K562 (cell line): ENCODE data around the gene WRAP53. TPM values are rescaled to one million over a fixed set of nuclear protein-coding genes. Genes with fewer than 3 reads are reported as not detected.

Experiments used
- ATAC-seq: fragments of 200-7000 bp; cut with Tn5 transposase; 3 replicates; pipeline ENCODE4 v1.9.1; 2020; ENCODE audit warnings: moderate library complexity
- BruUV-seq: library from RNA; stranded (reverse); fragments of 400-500 nt; replicated peaks from 2 replicates; lab custom pipeline; 2021; lab: Mats Ljungman, UMichigan
- CTCF ChIA-PET: fragments of 300-600 bp; formaldehyde crosslinking; extraction: SDS; loops from one replicate; lab custom pipeline; 2021; ENCODE audit warnings: low intra/inter-chr PET ratio; lab: Yijun Ruan, JAX
- POLR2A ChIA-PET: fragments of 300-600, 350-650 bp; sonication (Branson Sonifier 250); formaldehyde crosslinking; extraction: SDS; loops from one replicate; lab custom pipeline; 2021; ENCODE audit warnings: antibody characterized with exemption, inconsistent platforms; lab: Yijun Ruan, JAX
- DNase-seq, 4 experiments: peaks; one replicate each; pipeline versions ENCODE4 v3.0.0 to v3.0.0-alpha.2; 2011 to 2018; ENCODE audit warnings: low spot score in 3 of 4, mixed read lengths in 3 of 4; ENCODE audit errors: extremely low read depth in 1 of 4
- FAIRE-seq: peaks from 2 replicates; lab custom pipeline; 2011; peaks lifted over from hg19 to GRCh38; lab: Jason Lieb, UNC
- H2AFZ ChIP-seq: 2 replicates; pipeline ENCODE4 v1.6.0; 2011; ENCODE audit warnings: low read depth, low read length, control low read depth, inconsistent platforms
- H3K27ac ChIP-seq: fragments of 200-600 bp; 3 replicates; pipeline ENCODE4 v1.8.0; 2011; ENCODE audit warnings: low read depth, mild to moderate bottlenecking, control low read depth, inconsistent platforms, low read length, moderate library complexity, mixed read lengths; ENCODE audit errors: extremely low read depth
- H3K27me3 ChIP-seq, 2 experiments: fragments of 300-600 bp in 1 of 2; 2 replicates in 1 of 2; 3 replicates in 1 of 2; pipeline versions ENCODE4 v1.6.0 to v1.8.0; 2011; ENCODE audit warnings: inconsistent platforms in 2 of 2, low read length in 2 of 2, mild to moderate bottlenecking in 1 of 2, mixed read lengths in 1 of 2, moderate library complexity in 1 of 2; ENCODE audit not compliant: control insufficient read depth in 2 of 2, insufficient read depth in 2 of 2
- H3K36me3 ChIP-seq: fragments of 300-600 bp; 3 replicates; pipeline ENCODE4 v1.8.0; 2011; ENCODE audit warnings: mild to moderate bottlenecking, low read length, inconsistent platforms; ENCODE audit not compliant: control insufficient read depth, insufficient read depth
- H3K4me1 ChIP-seq, 2 experiments: fragments of 200-600 bp in 1 of 2; replicated peaks in 1 of 2; 2 replicates in 1 of 2; 3 replicates in 1 of 2; pipeline versions ENCODE4 v1.5.1 to v1.8.0; 2011; ENCODE audit warnings: inconsistent platforms in 2 of 2, low read length in 2 of 2, mild to moderate bottlenecking in 1 of 2, mixed read lengths in 1 of 2, moderate library complexity in 1 of 2; ENCODE audit not compliant: control insufficient read depth in 2 of 2, insufficient read depth in 2 of 2
- H3K4me2 ChIP-seq: 2 replicates; pipeline ENCODE4 v1.6.1; 2011; ENCODE audit warnings: low read length, control low read depth, inconsistent platforms, mixed read lengths; ENCODE audit not compliant: insufficient read depth
- H3K4me3 ChIP-seq: fragments of 200-600 bp; sonication (generic), shearing (Covaris generic); 2 replicates; pipeline ENCODE4 v1.5.1; 2016; ENCODE audit warnings: control low read depth, inconsistent platforms
- H3K79me2 ChIP-seq: fragments of 200-600 bp; 3 replicates; pipeline ENCODE4 v1.8.0; 2011; ENCODE audit warnings: low read length, inconsistent platforms; ENCODE audit not compliant: control insufficient read depth, insufficient read depth
- H3K9ac ChIP-seq, 2 experiments: 2 replicates each; pipeline versions ENCODE4 v1.6.0 to v1.6.1; 2011; ENCODE audit warnings: low read depth in 2 of 2, low read length in 2 of 2, control low read depth in 1 of 2, inconsistent platforms in 1 of 2, mild to moderate bottlenecking in 1 of 2, mixed read lengths in 1 of 2; ENCODE audit not compliant: insufficient read depth in 1 of 2
- H3K9me1 ChIP-seq: one replicate; pipeline ENCODE4 v1.6.0; 2011; ENCODE audit warnings: inconsistent platforms, mild to moderate bottlenecking, low read length, moderate library complexity; ENCODE audit not compliant: control insufficient read depth, insufficient read depth
- H3K9me3 ChIP-seq: replicated peaks from 2 replicates; pipeline ENCODE4 v1.5.1; 2011; ENCODE audit warnings: low read depth, low read length, inconsistent platforms; ENCODE audit not compliant: control insufficient read depth, insufficient read depth
- H4K20me1 ChIP-seq: replicated peaks from 2 replicates; pipeline ENCODE4 v1.6.1; 2011; ENCODE audit warnings: low read length, inconsistent platforms, mixed read lengths; ENCODE audit not compliant: control insufficient read depth, insufficient read depth
- CSDE1 ChIP-seq, 2 experiments: fragments of 450-650 bp; IDR thresholded peaks; 2 replicates each; pipeline ENCODE4 v1.6.1; 2016; ENCODE audit warnings: mild to moderate bottlenecking in 1 of 2
- KDM1A ChIP-seq, 2 experiments: fragments of 450-650 bp; IDR thresholded peaks; 2 replicates each; pipeline ENCODE4 v1.6.1; 2016; ENCODE audit warnings: mild to moderate bottlenecking in 2 of 2
- MCM3 ChIP-seq: fragments of 450-650 bp; IDR thresholded peaks from 2 replicates; pipeline ENCODE4 v1.6.1; 2016
- MTA1 ChIP-seq: fragments of 450-650 bp; IDR thresholded peaks from 2 replicates; pipeline ENCODE4 v1.6.1; 2017; ENCODE audit warnings: borderline replicate concordance
- POLR2AphosphoS2 ChIP-seq: IDR thresholded peaks from 2 replicates; pipeline ENCODE4 v1.6.1; 2012; ENCODE audit warnings: low read length, improper control_type of control experiment
- RBM25 ChIP-seq: fragments of 200-400 bp; formaldehyde crosslinking; IDR thresholded peaks from 2 replicates; pipeline ENCODE4 v1.6.1; 2018; ENCODE audit warnings: low read length, low read depth, moderate library complexity; ENCODE audit not compliant: severe bottlenecking
- RCOR1 ChIP-seq, 2 experiments: IDR thresholded peaks; 2 replicates each; pipeline ENCODE4 v1.6.1; 2012; ENCODE audit warnings: low read depth in 2 of 2, low read length in 2 of 2, borderline replicate concordance in 1 of 2, improper control_type of control experiment in 1 of 2
- RFX1 ChIP-seq: fragments of 450-650 bp; IDR thresholded peaks from 2 replicates; pipeline ENCODE4 v1.6.1; 2016; ENCODE audit warnings: mild to moderate bottlenecking, moderate library complexity
- TAF7 ChIP-seq: fragments of 450-650 bp; IDR thresholded peaks from 2 replicates; pipeline ENCODE4 v1.6.1; 2016; ENCODE audit warnings: missing genetic modification characterization, missing compliant biosample characterization
- U2AF2 ChIP-seq: fragments of 200-400 bp; formaldehyde crosslinking; optimal IDR thresholded peaks from 2 replicates; pipeline ENCODE3; 2017; ENCODE audit warnings: low read depth, mild to moderate bottlenecking, low read length
- ZNF77 ChIP-seq: fragments of 250-450 bp; sonication (Bioruptor Pico); IDR thresholded peaks from 2 replicates; pipeline ENCODE4 v1.5.0; 2020
- WGBS: fragments of 100-300 bp; shearing (Covaris generic); methylation state at CpG from one replicate; pipeline ENCODE4 v1.1.6; 2016; ENCODE audit warnings: low coverage, mixed read lengths; ENCODE audit not compliant: insufficient coverage; ENCODE audit errors: missing lambda C conversion rate; 5-methylcytosine and 5-hydroxymethylcytosine counted together
- in situ Hi-C: fragments of 300-500 bp; cut with MboI; formaldehyde crosslinking; loops from 4 replicates; pipeline ENCODE4 v1.15.0; 2018; ENCODE audit warnings: inconsistent platforms, mixed read lengths
- intact Hi-C: fragments of 100-400 bp; cut with micrococcal nuclease; formaldehyde crosslinking; loops from 2 replicates; pipeline ENCODE4 v1.14.2; 2022
- polyA plus RNA-seq, 8 experiments: library from polyadenylated mRNA; depleted of rRNA in 4 of 8; stranded (reverse) in 5 of 8; unstranded in 3 of 8; fragments of >200 nt; fragmentation: Nextera tagmentation in 2 of 8; fragmentation: Illumina TruSeq in 1 of 8; extraction: Ambion mirVana in 2 of 8; extraction: Trizol in 1 of 8; gene quantifications; 2 replicates each; pipeline versions ENCODE4 v1.2.1 to v1.2.3, GENCODE V29; 2011 to 2014; ENCODE audit warnings: inconsistent platforms in 1 of 8, missing spikeins in 1 of 8
- total RNA-seq, 7 experiments: library from RNA; depleted of rRNA in 6 of 7; stranded (reverse); fragments of >200 nt in 6 of 7; fragmentation: Illumina TruSeq in 2 of 7; extraction: Trizol in 2 of 7; gene quantifications; 2 replicates each; pipeline versions ENCODE4 v1.2.1 to v1.2.3, GENCODE V29; 2011 to 2021; ENCODE audit warnings: low replicate concordance in 1 of 7

The WRAP53 gene
- total and polyA plus RNA-seq, 9 of the 15 experiments (the other 6 are each of a cell fraction or from before 2014, with no cell fraction given), result 0.72 to 18.2 (median 13.4) TPM

DNA sequence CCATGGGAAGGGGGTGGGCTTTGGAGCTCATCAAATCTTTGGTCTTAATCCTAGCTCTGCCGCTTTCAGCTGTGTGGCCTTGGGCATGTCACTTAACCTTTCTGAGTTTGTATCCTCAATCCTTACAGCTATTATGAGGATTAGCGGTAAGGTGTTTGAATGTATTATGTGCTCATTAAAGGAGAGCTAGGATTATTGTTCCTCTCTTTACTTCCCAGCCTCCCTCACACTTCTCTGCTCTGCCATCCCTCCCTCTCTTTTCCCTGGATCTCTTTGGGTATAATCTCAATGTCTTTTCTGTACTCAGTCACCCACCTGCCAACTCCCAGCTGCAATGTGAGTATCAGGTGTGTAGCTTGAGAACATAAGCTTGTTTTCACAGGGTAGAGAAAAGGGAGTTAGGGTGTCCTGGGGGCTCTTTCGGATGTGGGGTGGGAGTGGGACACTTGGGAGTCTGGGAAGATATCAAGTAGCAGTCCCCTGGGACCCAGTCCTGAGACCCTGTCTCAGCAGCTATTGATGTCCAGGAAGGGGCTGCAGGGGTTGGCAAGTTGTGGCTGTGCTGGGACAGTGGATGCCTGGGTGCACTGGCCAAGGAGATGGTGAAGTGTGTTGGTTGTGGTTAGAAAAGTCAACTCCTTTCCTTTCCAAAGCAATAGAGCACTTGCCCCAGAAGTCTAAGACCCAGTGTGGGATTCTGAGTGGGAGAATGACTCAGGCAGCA is 18.5 kb downstream of the WRAP53 start:
- Histone ChIP-seq H3K9me1 (no peaks in the 10 kb centered on the region), H3K27me3 (peaks cover 7 to 28% of the 10 kb centered on the region in 2 experiments; a peak in 4 of 5 replicates), H3K79me2 (no peaks in the 10 kb centered on the region), H3K27ac (no peak overlapping the region), H3K4me3 (no peak overlapping the region), H4K20me1 (no peaks in the 10 kb centered on the region), H3K9ac (no peak overlapping the region)
- no peak for ATAC-seq
- intact Hi-C loops, result no loop called here
- no TSS peak for BruUV-seq
- DNase-seq, result no peak
- 11% methylated on average over 3 of the region's 3 CpGs for WGBS
- no peak for TF ChIP-seq ZNF77 (CRISPR knock-in tag)
- TF ChIP-seq U2AF2, result no peak
- no peak for TF ChIP-seq TAF7 (tag)
- no peak for TF ChIP-seq MCM3
- TF ChIP-seq RBM25, result peak; percentile 16
- TF ChIP-seq, all 486 proteins: peak for 1
- no peak overlapping the region for H3K4me2 ChIP-seq
- in situ Hi-C loops, result no loop called here
- no peaks in the 10 kb centered on the region for H3K36me3 ChIP-seq
- POLR2A ChIA-PET, result interaction anchor here (0.7 to 7.6 kb wide), 2 partner anchors 19 to 46 kb away, joined by 3 to 67 read pairs; partner anchors contain the start of genes TP53 and WRAP53
- CTCF ChIA-PET, result no interaction called here
- no peak for FAIRE-seq
- H3K9me3 ChIP-seq, result no peaks in the 10 kb centered on the region
- H2AFZ ChIP-seq, result no peak overlapping the region
- H3K4me1 ChIP-seq, result peaks cover 2 to 23% of the 10 kb centered on the region in 2 experiments; a peak in 3 of 5 replicates

DNA sequence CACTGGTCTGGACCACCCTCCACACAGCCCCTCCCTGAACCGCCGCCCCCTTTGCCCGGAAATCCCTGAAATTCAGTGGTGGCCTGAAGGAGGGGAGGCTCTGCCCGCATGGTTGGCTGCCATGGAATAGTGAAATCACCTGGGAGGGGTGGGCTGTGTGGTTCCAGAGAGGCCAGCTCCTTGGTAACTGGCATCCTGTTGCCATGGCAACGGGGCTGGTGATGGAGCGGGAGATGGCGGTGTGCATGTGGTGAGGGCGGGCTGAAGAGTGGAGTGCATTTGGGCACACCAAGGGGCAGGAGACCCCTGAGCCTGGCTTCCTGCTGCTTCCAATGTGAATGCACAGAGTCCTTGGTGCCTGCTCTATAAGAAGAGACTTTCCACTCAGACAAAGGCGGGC is 19.2 kb downstream of the WRAP53 start:
- no TSS peak for BruUV-seq
- Histone ChIP-seq H2AFZ (no peak overlapping the region), H3K9ac (no peak overlapping the region), H3K4me1 (peaks cover 2 to 23% of the 10 kb centered on the region in 2 experiments; a peak in 3 of 5 replicates), H3K9me1 (no peaks in the 10 kb centered on the region), H3K4me3 (no peak overlapping the region), H3K27me3 (peaks cover 7 to 35% of the 10 kb centered on the region in 2 experiments; a peak in 4 of 5 replicates), H4K20me1 (no peaks in the 10 kb centered on the region), H3K27ac (no peak overlapping the region), H3K79me2 (no peaks in the 10 kb centered on the region), H3K36me3 (no peaks in the 10 kb centered on the region), H3K4me2 (no peak overlapping the region), H3K9me3 (no peaks in the 10 kb centered on the region)
- ChIA-PET POLR2A (interaction anchor here (7.6 kb wide), 1 partner anchor 19 kb away, joined by 67 read pairs; the partner anchor contains the start of genes TP53 and WRAP53), CTCF (no interaction called here)
- 10% methylated on average over 9 of the region's 9 CpGs for WGBS
- in situ Hi-C loops (no loop called here), intact Hi-C loops (no loop called here)
- ATAC-seq, result no peak
- FAIRE-seq, result no peak
- DNase-seq, result no peak
- TF ChIP-seq RCOR1 (IDR thresholded peaks at IDR 0.05; ENCODE audit: borderline replicate concordance in 1 of 2, low read depth in 2 of 2, low read length in 2 of 2), result peak in 1 of 2 experiments; percentile 80; a peak in 1 of 4 replicates
- peak; percentile 38 to 66; a peak in 2 of 4 replicates for TF ChIP-seq KDM1A (IDR thresholded peaks at IDR 0.05)
- no peak for TF ChIP-seq POLR2AphosphoS2
- peak; percentile 94 for TF ChIP-seq RFX1
- TF ChIP-seq MTA1, result no peak
- peak in 1 of 2 experiments; percentile 62; a peak in 2 of 4 replicates for TF ChIP-seq CSDE1 (IDR thresholded peaks at IDR 0.05)
